Stimulated activated CD8-positive, alpha-beta memory T cell treated with anti-CD3 and anti-CD28 coated beads, Interleukin-7, amount 100 ng/mL, for 1 hour (primary cell): ENCODE results near the gene TMEM135.
"Not testable (repeated sequence)": the region's sequence is repeated elsewhere in the genome, so short reads cannot be mapped to it uniquely, and the experiment has no call there.

ENCODE experiments used
- DNase-seq, 2 donors: peaks; one replicate each; pipeline ENCODE4 v3.0.0-alpha.2; 2020; ENCODE audit warnings: low read depth in 2 of 2

Gene TMEM135

DNA sequence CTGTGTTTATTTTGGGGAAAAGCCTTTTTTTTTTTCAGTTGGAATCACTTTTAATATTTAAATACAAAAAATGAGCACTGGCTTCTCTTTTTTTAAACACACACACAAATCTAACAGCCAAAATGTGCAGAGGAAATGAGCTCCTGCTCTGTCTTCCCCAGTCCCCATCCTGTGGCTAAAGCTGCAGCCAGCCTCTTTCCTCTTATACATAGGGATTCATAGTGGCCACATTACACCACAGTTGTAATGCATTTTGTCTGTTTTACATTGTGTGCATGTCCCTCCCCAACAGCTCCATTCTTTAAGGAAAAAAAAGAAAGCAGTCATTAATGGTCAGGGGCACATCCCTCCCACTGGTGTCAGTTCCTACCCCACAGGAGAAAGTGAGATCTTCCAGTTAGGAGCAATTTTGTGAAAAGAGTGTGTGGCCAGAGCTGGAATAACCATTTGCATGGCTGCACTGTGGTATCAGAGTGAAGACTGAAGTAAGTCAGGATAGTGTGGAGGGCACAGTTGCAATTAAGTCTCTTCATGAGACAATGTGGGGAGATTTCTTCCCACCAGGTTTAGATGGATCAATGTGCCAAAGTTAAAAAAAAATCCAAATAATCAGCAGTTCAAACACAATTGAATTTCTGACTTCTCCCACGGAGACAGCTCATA is 220.6 kb downstream of the TMEM135 start:
- no peak for DNase-seq

DNA sequence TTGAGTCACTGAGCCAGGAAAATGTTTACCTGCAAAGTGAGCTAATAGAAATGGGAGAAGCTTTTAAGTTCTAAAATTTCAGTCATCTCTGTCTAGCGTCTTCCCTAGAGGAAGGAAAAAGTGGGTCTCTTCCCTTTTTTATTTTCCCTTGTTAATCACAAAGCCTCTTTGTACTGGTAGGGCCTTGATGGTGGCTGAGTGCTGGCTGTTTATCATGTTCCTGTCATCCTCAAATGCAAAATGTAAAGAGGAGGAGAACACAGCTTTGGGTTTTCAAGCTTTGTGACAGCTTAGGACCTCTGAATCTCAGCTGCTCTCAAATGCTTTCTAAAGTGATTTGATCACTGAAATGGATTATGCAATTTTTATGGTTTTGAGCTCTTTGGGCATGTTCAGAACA is 222.0 kb downstream of the TMEM135 start:
- no peak for DNase-seq

DNA sequence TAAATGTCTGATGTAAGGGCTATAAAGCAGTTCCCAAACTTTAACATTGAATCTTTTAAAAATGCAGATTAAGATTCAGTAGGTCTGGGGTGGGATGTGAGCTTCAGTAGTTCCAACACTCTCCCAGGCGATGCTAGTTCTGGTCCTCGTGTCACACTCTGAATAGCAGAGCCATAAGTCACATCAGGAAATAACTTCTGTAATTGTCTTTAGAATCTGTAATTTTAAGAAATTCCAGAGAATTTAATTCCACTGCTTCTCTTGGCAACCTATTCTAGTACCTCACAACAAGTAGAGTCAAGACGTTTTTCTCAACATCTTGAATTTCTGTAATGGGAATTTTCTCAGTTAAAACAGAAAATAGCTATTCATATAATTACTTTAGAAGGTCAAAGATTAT is 223.1 kb downstream of the TMEM135 start:
- no peak for DNase-seq

DNA sequence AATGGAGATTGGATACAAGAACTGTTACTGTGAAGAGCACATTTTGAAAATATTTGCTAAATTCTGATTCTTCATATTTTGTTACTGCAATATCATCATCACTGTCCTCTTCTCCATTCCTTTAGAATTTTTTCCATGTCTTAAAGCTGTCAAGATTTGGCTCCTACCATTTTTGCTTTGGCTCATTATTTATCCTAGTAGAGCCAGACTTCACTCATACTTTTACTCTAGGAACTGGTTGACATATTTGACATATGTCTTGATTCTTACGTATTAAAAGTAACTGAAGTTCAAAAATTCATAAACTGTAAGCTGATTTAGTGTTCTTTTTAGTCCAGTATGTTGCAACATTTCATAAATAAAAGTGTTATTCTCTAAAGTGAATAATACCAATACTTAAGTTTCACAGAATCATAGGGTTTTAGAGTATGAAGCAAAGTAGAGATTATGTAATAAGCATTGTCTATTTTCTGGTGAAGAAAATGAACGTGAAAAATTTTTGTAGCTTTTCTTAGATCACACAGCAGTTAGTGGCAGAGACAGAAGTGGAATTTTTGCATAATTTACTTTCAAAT is 225.6 kb downstream of the TMEM135 start:
- no peak for DNase-seq

- DNase-seq = no peak
Measured at GRCh38 chr11:87263979-87264378, 226.2 kb downstream of the TMEM135 start.

- DNase-seq = no peak
Measured at GRCh38 chr11:87265132-87265531, 227.4 kb downstream of the TMEM135 start.

DNA sequence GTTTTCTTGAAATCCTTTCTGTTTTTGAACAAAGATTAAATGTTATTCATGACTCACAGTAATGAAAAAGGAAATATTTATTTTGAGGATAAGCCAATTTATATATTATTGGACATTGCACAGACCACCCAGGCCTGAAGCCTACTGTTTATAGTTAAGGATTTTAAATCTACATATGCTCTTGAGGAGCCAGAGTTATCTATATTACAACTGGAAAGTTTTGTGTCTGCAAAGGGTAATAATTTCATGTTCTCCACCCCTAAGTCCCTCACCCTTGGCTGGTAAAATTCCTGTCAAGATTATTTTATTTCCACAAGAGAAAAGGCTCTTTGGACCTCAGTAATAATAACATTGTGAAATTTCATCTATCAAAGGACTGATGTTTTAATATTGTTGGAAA is 228.2 kb downstream of the TMEM135 start:
- no peak for DNase-seq

GRCh38 chr11:87266751-87267150 is 229.0 kb downstream of the TMEM135 start:
- DNase-seq = no peak

- not testable (repeated sequence) for DNase-seq
Measured at GRCh38 chr11:87271951-87272350, 234.2 kb downstream of the TMEM135 start.

DNA sequence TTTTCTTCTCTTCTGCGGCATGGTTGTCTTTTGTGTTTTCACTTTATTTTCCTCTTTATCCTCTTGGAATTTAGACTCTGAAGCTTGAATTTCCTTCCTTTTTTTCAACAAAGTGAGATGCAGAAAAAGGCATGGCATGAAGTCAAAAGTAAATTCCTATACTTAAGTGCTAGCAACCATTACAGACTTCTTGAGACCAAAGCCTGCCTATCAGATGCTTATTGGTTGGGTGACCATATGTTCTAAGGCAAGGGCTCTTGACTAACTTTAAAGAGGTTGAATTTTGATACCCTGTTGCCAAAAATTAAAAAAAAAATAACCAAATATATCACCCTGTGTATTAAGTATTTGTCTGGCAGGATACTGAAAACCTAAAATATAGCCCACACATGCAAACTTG is 237.4 kb downstream of the TMEM135 start:
- DNase-seq = no peak

DNA sequence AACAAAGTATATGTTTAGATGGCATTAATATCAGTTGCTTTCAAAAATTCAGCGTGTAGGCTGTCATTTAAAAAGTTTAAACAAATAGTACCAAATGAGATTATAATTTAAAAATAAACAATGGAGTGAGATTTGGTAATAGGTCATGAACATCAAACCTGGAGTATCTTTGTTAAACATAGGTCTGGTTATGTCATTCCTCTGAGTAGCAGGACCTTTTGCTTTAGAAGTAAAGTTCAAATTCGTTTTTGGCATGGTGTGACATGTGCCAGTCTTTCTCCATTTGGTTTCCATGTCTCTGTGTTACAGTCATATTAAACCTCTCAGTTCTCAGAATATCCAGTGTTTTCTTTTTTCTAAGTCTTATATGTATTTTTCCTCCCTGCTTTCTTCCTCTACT is 242.4 kb downstream of the TMEM135 start:
- DNase-seq = no peak

- DNase-seq = no peak
Measured at GRCh38 chr11:87281496-87281895, 243.8 kb downstream of the TMEM135 start.

- DNase-seq = no peak
Measured at GRCh38 chr11:87284306-87284705, 246.6 kb downstream of the TMEM135 start.

DNA sequence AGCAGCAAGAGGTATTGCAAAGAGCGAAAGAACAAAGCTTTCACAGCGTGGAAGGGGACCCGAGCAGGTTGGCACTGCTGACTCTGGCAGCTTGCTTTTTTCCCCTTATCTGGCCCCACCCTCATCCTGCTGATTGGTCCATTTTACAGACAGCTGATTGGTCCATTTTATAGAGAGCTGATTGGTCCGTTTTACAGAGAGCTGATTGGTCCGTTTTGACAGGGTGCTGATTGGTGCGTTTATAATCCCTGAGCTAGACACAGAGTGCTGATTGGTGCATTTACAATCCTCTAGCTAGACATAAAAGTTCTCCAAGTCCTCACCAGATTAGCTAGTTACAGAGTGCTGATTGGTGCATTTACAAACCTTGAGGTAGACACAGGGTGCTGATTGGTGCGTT is 247.9 kb downstream of the TMEM135 start:
- DNase-seq = not testable (repeated sequence)

DNA sequence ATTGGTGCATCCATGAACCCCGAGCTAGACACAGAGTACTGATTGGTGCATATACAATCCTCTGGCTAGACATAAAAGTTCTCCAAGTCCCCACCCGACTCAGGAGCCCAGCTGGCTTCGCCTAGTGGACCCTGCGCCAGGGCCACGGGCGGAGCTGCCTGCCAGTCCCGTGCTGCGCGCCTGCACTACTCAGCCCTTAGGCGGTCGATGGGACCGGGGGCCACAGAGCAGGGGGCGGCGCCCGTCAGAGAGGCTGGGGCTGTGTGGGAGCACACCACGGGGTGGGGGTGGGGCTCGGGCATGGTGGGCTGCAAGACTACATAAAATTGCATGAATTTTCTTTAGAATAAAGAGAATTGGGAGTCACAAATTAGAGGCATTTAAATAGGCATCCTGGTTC is 248.6 kb downstream of the TMEM135 start:
- DNase-seq = no peak

- DNase-seq = no peak
Measured at GRCh38 chr11:87290304-87290922, 252.7 kb downstream of the TMEM135 start.

DNA sequence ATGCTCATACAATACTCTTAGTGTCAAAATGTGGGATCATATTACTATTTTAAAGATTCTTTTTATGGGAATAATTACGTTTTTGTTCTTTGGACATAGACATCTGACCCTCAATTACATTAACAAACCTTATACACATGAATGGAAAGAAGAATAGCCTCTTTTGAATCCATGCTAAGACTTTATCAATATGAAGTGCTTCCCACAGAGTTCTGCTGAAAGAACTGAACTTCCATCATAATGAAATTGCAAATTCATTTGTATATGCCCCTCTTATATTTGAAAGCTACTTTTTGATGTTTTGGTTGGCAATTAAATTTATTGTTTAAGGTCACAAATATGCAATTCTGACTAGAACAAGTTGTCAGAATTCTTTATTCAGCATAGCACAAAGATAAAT is 254.9 kb downstream of the TMEM135 start:
- DNase-seq = no peak

DNA sequence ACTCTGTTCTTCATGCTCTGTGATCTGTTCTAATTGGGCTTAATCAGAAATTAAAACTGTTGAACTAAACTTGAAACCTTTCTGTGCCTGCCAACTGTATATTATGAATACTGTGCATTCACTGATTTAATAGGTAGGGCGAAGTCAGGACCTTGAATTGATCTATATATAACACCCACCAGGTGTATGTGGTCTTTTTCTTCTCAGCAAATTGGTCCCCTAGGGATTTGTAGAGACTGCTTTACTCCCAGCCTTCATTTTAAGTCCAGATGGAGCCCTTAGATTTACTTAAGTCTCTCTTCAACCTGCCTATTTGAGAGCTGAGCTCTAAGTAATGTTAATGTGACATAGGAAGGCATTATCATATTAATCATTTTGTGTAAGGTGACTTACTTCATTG is 257.5 kb downstream of the TMEM135 start:
- no peak for DNase-seq

DNA sequence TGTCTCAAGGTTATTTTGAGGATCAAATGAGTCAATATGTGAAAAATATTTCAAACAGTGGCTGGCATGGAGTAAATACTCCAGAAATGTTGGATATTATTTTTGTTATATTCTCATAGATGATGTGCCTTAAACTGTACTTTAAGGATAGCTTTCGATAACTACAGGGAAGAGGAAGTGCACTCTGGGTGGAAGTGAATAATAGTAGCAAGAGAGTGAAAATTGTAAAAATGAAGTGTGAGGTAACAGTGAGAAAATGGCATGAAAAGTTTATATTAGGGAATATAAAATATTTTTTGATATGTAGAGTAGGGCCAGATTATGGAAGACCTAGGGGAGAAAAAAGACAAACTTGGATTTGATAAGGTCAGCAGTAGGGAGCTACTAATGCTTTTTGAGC is 258.9 kb downstream of the TMEM135 start:
- DNase-seq = no peak

GRCh38 chr11:87298155-87298554 is 260.4 kb downstream of the TMEM135 start:
- DNase-seq = no peak

DNA sequence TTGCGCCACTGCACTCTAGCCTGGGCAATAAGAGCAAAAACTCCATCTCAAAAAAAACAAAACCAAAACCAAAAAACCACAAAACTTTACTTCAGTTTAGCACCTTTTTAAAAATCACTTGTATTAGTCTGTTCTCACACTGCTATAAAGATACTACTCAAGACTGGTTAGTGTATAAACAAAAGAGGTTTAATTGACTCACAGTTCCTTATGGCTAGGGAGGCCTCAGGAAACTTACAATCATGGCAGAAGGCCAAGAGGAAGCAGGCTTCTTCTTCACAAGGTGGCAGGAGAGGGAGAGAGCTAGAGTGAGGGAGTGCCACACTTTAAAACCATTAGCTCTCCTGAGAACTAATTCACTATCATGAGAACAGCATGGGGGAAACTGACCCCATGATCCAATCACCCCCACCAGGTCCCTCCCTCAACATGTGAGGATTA is 261.3 kb downstream of the TMEM135 start:
- no peak for DNase-seq

DNA sequence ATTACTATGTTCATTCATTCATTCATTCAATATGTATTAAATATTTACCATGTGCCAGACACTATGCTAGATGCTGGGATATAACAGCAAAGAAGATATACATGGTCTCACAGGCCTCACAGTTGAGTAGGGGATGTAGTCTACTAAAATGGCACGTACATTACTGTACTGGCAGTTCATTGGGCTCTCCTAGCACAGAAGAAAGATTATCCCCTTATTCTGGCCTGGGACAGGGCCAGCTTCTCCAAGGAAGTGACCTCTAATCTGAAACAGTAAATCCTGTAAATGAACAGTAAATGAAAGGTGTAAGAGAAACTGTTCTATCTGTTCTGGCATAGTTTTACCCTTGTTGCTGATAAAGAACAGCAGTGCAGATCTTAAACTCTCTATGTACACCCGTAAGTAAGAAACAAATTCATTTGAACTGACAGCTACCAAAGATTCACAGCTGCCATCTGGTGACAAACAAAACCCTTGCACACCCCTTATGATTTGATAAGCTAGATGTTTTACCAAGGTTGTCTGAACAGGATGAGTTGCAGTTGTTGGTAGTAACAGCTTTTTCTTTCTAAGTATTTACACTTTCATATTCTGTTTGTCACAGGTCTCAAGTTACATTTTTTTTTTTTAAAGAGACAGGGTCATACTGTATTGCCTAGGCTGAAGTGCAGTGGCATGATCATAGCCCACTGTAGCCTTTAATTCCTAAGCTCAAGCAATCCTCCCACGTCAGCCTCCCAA is 263.1 kb downstream of the TMEM135 start:
- no peak for DNase-seq
